Neural crest cell (in vitro differentiated cells): ENCODE results near the gene TRPM3. TPM values are rescaled to one million over a fixed set of nuclear protein-coding genes. Genes with fewer than 3 reads are reported as not detected.

Experiments used
- DNase-seq: peaks from one replicate; pipeline ENCODE4 v3.0.0; 2021; ENCODE audit warnings: low read depth, mixed read lengths, low spot score
- H3K27ac Mint-ChIP-seq: one replicate; pipeline ENCODE4 v1.8.0; 2021; ENCODE audit warnings: mild to moderate bottlenecking, mixed read lengths; ENCODE audit not compliant: unreplicated experiment
- H3K27me3 Mint-ChIP-seq: 2 replicates; pipeline ENCODE4 v1.8.0; 2021; ENCODE audit warnings: low read depth, mild to moderate bottlenecking, mixed read lengths
- H3K36me3 Mint-ChIP-seq: 2 replicates; pipeline ENCODE4 v1.8.0; 2021; ENCODE audit warnings: low read depth, mild to moderate bottlenecking, mixed read lengths
- H3K4me1 Mint-ChIP-seq: 2 replicates; pipeline ENCODE4 v1.8.0; 2021; ENCODE audit warnings: mixed read lengths
- H3K4me3 Mint-ChIP-seq: one replicate; pipeline ENCODE4 v1.8.0; 2021; ENCODE audit warnings: mild to moderate bottlenecking, mixed read lengths
- H3K9me3 Mint-ChIP-seq: 2 replicates; pipeline ENCODE4 v1.8.0; 2021; ENCODE audit warnings: mixed read lengths
- total RNA-seq: library from RNA; stranded (reverse); gene quantifications from 2 replicates; pipeline ENCODE4 v1.2.1, GENCODE V29; 2021
- TF ChIP-seq, protein P1 (sequence below): fragments of 200-600 bp; sonication (generic); conservative IDR thresholded peaks from 2 replicates; pipeline ENCODE4 v1.5.0; 2021; ENCODE audit warnings: antibody characterized with exemption, mild to moderate bottlenecking

TRPM3 gene
- total RNA-seq, 1 donor from 2014 or later, result 1.4 TPM

GRCh38 chr9:71105192-71105591, 16.2 kb downstream of the TRPM3 start:
- no peak for DNase-seq
- Mint-ChIP-seq H3K27ac (no peak overlapping the region), H3K36me3 (no peaks in the 10 kb centered on the region)

DNA sequence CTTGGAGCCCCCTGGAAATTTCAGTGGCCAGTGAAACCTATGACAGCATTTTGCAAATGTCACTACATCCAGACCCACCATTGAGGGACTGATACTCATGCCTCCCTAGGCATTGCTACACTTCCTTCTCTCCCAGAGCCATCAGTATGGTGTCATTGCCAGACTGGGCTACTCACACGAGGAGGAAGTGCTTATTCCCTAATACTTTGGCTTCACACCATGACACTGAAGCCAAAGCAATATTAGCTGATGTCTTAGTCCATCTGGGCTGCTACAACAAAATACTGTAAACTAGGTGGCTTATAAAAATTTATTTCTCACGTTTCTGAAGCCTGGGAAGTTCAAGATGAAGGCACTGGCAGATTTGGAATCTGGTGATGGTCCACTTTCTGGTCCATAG, 22.6 kb downstream of the TRPM3 start:
- Mint-ChIP-seq H3K9me3 (no peaks in the 10 kb centered on the region), H3K4me3 (no peak overlapping the region), H3K4me1 (no peaks in the 10 kb centered on the region), H3K27me3 (no peaks in the 10 kb centered on the region), H3K27ac (no peak overlapping the region), H3K36me3 (no peaks in the 10 kb centered on the region)
- no peak for DNase-seq
- TF ChIP-seq, protein P1, sequence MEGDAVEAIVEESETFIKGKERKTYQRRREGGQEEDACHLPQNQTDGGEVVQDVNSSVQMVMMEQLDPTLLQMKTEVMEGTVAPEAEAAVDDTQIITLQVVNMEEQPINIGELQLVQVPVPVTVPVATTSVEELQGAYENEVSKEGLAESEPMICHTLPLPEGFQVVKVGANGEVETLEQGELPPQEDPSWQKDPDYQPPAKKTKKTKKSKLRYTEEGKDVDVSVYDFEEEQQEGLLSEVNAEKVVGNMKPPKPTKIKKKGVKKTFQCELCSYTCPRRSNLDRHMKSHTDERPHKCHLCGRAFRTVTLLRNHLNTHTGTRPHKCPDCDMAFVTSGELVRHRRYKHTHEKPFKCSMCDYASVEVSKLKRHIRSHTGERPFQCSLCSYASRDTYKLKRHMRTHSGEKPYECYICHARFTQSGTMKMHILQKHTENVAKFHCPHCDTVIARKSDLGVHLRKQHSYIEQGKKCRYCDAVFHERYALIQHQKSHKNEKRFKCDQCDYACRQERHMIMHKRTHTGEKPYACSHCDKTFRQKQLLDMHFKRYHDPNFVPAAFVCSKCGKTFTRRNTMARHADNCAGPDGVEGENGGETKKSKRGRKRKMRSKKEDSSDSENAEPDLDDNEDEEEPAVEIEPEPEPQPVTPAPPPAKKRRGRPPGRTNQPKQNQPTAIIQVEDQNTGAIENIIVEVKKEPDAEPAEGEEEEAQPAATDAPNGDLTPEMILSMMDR, result no peak

More at GRCh38 chr9:71105192-71105591, 16.2 kb downstream of the TRPM3 start:
- Mint-ChIP-seq H3K4me1 (no peaks in the 10 kb centered on the region), H3K4me3 (no peak overlapping the region), H3K27me3 (no peaks in the 10 kb centered on the region), H3K9me3 (peaks cover 4% of the 10 kb centered on the region)
- TF ChIP-seq, protein P1, result no peak

DNA sequence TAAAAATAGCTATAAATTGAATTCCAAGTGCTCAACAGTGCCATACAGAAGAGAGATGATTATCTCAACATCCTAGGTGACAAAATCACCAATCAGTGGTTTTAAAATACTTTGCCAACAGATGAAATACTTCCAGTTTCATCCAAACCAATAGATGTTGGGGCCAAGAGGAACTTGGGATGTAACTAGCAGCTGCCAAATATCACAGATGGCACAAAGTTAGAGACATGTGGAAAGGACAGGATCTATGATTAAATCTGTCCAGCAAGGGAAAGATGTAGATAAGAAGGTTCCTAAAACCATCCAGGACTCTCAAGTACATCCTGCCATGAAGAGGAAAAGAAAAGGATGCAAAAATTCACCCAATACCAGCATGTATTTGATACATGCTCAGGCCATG, 23.8 kb downstream of the TRPM3 start:
- no peaks in the 10 kb centered on the region for H3K4me1 Mint-ChIP-seq
- no peaks in the 10 kb centered on the region for H3K36me3 Mint-ChIP-seq
- H3K4me3 Mint-ChIP-seq, result no peak overlapping the region
- no peaks in the 10 kb centered on the region for H3K27me3 Mint-ChIP-seq
- H3K9me3 Mint-ChIP-seq, result no peaks in the 10 kb centered on the region
- no peak for DNase-seq
- TF ChIP-seq, protein P1, result no peak
- H3K27ac Mint-ChIP-seq, result no peak overlapping the region

- H3K9me3 Mint-ChIP-seq, result no peaks in the 10 kb centered on the region
- no peaks in the 10 kb centered on the region for H3K36me3 Mint-ChIP-seq
- DNase-seq, result no peak
- no peaks in the 10 kb centered on the region for H3K4me1 Mint-ChIP-seq
- no peak overlapping the region for H3K4me3 Mint-ChIP-seq
- no peaks in the 10 kb centered on the region for H3K27me3 Mint-ChIP-seq
- TF ChIP-seq, protein P1, result no peak
- no peak overlapping the region for H3K27ac Mint-ChIP-seq
Measured at GRCh38 chr9:71096421-71097108, 24.9 kb downstream of the TRPM3 start.

- TF ChIP-seq, protein P1, result no peak
- Mint-ChIP-seq H3K27ac (no peak overlapping the region), H3K4me1 (no peaks in the 10 kb centered on the region), H3K27me3 (no peaks in the 10 kb centered on the region), H3K36me3 (no peaks in the 10 kb centered on the region), H3K4me3 (no peak overlapping the region), H3K9me3 (no peaks in the 10 kb centered on the region)
- no peak for DNase-seq
Measured at GRCh38 chr9:71094708-71095251, 26.6 kb downstream of the TRPM3 start.
